NOMO-1 (cell line): ENCODE results near the gene P3R3URF.
"Not testable (repeated sequence)": the region's sequence is repeated elsewhere in the genome, so short reads cannot be mapped to it uniquely, and the experiment has no call there.

Experiments
- DNase-seq, 2 experiments: peaks; one replicate each; lab custom pipeline; 2025; ENCODE audit not compliant: unreplicated experiment in 2 of 2; lab: John Stamatoyannopoulos, UW

Gene P3R3URF

DNA sequence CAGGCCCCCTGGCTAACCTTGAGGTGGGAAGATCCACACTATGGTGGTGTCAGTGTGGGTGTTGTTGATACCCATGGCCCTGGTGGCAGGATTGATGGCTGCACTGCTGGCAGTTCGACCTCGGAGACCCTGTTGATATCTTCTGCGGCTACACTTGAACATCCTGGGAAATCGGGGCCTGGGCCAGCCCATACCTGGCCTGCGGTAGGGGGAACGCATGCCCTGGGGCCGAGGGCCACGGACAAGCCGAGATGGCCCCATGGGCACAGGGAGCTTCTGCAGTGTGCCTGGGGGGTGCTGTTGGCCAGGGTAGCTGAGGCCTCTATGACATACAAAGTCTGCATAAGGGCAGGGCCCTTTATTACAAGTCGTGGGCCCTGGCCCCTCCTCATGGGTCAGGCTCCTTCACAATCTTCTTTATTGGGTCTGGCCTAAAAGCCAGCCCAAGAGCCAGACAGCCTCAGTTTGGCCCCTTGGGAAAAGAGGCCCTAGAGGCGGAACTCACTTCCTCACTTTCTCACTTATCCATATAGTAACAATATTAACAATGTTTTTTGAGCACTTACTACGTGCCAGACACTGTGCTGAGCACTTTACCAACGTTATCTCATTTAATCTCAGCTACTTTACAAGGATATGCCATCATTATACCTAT, at the start of gene P3R3URF:
Gene P3R3URF (minus strand): TSS at position 278 of the 655 bp plus-strand sequence. CDS start 17 bp downstream, at position 261.
- DNase-seq: no peak

DNA sequence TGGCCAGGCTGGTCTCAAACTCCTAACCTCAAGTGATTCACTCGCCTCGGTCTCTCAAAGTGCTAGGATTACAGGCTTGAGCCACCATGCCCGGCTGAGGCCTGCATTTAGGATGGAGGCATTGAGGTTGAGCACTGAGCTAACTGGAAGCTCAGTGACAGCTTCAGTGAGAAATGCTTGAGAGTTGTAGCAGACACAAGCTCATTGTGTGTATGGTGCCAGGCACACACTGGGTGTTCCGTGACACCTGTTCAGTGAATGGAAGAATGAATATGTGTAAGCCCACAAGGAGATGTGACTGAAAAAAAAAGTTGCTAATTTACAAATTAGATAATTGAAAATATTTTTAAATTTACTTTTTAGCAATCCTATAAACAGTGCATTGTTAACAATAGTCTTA, 48.7 kb upstream of the P3R3URF start:
- DNase-seq: no peak

DNA sequence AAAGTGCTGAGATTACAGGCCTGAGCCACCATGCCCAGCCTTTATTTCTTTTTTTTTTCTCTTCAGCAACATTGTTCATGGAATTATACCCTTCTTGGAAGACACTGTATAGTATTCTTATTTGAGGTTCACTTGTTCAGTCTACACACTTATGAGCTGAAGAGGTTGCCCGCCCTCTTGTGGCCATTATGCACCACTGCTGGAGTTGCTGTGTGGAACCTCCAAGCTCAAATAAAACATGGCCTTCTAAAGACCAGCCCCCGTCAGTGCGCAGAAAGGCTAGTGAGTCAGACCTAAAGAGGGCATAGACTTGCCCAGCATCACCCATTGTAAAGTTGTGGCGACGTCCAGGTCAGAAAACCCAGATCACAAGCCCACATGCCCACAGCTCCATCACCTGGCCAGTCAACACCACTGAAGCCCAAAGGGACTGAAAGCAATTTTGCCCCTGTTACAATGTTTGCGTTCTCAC, 47.2 kb upstream of the P3R3URF start:
- peak; percentile 53 to 78 for DNase-seq

DNA sequence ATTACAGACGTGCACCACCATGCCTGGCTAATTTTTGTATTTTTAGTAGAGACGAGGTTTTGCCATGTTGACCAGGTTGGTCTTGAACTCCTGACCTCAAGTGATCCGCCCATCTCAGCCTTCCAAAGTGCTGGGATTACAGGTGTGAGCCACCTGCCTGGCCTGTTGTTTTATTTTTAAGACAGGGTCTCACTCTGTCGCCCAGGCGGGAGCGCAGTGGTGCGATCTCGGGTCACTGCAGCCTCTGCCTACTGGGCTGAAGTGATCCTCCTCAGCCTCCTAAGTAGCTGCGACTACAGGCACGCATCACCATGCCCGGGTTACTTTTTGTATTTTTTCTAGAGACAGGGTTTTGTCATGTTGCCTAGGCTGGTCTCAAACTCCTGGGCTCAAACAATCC, 46.8 kb upstream of the P3R3URF start:
- not testable (repeated sequence) for DNase-seq

DNA sequence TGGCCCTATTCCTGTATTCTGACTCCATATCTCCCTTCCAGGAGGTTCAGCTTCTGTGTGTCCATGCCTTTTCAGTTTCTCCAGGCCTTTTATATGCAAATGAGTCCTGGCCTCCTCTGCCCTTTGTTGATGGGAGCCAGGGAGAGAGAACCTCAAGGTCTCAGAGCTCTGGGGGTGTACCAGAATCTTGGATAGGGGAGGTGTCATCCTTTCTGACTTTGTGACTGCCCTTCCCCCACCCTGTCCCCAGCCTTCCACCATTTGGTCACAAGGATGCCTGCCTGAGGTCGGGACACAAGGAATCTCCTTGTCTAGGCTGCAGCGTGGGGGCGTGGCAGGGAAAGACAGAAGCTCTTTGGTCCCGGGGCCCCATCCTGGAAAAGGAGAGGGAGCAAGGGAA, 45.5 kb upstream of the P3R3URF start:
- no peak for DNase-seq

DNA sequence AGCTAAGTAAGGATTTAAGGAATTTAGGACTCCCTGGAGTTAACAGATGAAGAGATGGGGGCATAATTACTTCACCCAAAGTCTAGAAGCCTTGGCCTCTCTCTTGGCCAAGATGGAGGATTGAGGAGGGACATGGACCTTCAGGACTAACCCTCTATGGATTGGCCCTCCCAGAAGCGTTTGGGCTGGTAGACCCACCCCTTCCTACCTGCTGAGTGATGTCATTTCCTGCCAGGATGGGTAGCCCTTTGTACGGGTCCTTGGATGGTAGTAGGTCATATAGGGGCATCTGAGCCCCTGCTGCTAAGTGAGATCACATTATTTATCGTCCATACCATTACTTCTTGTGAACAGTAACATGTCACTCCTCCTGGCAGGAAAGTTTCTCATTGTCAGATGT, 44.5 kb upstream of the P3R3URF start:
- no peak for DNase-seq

DNA sequence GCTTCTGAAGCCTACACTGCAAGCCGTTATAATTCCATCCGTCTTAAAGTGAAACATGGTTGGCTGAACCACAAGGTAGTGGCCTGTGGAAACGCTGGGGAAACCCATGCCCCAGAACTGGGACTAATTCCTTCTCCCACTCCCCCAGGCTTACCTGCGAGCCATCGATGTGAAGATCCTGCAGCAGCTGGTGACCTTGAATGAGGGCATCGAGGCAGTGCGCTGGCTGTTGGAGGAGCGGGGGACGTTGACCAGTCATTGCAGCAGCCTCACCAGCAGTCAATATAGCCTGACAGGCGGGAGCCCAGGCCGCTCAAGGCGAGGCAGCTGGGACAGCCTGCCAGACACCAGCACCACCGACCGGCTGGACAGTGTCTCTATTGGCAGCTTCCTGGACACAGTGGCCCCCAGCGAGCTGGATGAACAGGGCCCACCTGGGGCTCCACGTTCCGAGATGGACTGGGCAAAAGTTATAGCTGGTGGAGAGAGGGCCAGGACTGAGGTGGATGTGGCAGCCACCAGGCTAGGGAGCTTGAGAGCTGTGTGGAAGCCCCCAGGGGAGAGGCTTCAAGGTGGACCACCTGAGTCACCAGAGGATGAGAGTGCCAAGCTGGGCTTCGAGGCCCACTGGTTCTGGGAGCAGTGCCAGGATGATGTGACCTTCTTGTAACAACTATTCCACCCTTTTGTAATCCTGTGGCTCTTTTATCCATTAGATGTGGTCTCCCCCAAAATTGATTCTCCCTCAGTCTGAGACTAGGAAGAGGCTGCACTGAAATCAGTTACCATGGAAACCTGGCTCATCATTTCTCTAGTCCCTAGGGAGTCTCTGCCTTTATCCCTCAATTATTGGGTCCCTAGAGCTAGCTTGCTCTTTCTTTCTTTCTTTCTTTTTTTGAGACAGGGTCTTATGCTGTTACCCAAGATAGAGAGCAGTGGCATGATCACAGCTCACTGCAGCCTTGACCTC, 43.5 kb upstream of the P3R3URF start:
- no peak for DNase-seq

DNA sequence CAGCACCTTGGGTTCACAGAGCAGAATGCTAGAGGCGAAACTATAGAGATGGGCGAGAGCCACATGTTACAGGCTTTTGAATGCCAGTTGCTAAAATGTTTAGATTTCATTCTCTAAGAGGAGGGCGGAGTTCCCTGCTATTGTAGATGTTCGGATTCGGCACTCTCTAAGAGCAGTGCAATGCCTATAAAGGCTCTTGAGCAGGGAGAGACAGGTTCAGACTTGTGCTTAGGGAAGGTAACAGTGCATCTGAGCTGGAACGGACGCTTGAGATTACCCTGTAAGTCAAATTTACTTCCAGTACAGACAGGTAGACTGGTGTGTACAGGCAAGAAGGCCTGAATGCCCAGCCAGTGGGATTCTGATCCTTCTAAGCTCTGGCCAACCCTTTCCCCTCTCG, 42.2 kb upstream of the P3R3URF start:
- DNase-seq: no peak

DNA sequence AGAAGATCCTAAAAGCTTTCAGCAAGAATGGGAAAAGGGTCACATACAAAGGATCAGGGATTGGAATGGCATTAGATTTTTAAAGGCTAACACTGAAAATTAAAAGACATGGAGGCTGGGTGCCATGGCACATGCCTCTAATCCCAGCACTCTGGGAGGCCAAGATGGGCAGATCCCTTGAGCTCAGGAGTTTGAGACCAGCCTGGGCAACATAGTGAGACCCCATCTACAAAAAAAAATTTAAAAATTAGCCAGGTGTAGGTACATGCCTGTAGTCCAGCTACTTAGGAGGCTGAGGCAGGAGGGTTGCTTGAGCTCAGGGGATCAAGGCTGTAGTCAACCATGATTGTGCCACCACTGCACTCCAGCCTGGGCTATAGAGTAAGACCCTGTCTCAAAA, 39.2 kb upstream of the P3R3URF start:
- no peak for DNase-seq

DNA sequence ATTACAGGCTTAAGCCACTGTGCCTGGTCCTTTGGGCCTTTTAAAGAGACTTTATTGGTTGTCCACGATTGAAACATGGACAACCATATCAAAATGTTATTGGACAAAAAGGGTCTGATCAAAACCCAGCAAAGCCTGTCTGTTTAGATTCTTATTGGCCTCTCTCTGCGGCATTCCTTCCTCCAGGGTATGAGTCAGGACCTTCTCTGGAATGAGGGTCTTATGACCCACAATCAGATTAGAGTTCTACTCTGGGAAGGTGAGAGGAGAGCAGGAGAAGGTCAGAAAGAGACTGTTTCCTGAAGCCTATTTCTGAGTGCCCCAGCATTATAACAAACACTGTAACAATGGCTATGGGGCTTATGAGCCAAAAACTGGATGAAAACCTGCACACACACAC, 34.8 kb upstream of the P3R3URF start:
- DNase-seq: no peak

DNA sequence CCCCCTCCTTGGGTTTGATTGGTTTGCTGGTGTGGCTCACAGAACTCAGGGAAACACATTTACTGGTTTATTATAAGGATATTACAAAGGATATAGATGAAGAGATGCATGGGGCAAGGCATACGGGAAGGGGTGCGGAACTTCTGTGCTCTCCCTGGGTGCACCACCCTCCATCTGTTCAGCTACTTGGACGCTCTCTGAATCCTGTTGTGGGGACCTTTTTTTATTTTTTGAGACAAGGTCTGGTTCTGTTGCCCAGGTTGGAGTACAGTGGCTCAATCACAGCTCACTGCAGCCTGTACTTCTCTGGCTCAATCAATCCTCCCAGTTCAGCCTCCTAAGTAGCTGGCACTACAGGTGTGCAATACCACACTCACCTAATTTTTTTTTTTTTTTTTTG, 34.3 kb upstream of the P3R3URF start:
- DNase-seq: no peak

DNA sequence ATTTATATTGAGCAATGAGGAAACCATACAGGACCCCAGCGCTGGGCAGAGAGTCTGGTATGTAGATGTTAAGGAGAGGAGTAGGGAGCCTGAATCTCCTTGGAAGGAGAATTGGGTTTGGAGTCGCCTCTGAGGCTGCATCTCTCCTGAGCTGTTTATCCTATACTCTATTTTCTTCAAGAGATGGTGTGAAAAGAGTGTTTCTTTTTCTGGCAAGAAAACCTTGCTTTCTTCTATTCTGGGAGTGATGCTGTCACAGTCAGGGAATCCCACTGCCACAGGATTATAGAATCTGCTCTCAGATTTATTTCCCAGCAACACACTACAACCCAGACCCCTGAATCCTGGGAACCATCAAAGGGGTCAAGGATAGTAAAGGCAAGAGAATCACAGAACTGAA, 30.1 kb upstream of the P3R3URF start:
- DNase-seq: no peak

DNA sequence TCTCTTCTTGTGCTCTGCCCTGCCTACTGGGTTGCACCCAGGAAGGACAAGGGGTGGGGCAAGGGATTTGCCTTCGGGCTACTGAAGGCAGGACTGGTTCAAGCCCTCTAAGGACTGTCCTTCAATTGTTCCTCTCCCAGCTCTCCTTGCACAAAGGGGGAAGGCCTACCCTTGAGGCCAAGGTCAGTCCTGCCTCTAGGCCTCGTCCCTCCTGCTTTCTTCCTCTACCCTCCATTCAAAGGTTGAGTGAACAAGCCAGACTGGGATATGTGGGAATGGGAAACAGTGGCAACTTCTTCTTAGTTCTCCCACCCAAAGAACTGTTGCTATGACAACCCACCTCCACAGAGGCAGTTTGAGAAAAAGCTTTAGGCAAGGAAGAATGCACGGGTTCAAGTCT, 29.5 kb upstream of the P3R3URF start:
- DNase-seq: no peak

DNA sequence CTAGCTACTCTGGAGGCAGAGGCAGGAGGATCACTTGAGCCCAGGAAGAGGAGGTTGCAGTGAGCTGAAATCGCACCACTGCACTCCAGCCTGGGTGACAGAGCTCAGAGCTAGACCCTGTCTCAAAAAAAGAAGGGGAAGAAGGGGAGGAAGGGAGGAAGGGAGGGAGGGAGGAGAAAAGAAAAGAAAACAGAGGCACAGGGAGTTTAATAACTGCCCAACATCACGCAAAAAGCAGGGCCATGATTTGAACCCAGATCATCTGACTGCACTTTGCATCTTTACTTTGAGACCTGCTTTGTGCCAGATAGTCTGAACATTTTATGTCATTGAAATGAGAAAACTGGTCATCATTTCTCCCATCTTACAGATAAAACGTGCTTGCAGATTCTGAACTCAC, 28.9 kb upstream of the P3R3URF start:
- DNase-seq: no peak

DNA sequence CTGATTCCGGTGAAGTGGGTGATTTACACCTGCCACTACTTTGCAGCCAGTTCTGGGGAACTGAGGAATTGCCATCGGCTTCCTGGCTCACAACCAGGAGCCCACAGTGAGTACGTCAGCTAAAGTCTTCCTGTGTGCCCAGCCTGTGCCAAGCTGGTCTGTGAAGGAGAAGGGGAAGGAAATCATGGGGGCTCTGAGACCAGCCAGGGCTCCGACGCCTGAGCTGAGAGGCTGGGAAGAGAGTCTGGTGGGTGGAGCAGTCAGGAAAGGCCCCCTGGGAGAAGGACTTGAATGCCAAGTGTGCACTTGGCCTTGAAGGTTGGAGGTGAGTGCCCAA, 28.1 kb upstream of the P3R3URF start:
- DNase-seq: no peak

DNA sequence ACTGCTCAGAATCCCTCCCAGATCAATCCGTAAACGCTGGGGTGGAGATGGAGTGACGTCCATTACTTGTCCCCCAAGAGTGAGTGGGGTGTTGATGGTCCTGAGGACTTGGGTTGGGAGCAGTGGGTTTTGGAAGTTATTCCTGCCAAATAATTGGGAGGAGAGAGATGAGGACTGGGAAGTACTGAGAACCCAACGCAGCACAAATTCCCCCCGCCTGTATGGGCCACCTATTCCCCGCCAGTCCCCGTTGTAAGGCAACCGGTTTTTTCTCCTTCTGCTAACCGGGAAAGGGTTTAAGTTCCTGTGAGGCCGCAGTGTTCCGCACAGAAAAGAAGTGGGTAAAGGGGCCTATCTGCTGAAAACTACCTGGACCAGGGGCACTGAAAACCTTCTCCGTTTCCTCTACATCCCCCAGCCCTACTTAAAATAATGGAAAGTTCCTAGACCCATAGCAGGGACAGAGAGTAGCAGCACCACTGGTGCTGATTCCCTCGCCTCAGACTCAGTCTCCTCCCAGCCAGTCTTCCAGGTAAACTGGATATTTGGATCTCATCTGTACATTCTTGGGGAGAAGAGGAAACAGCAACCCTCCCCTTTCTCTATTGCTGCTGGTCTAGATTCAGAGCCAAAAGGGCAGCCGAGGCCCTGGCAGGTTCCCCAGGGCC, 27.6 kb upstream of the P3R3URF start:
- no peak for DNase-seq

DNA sequence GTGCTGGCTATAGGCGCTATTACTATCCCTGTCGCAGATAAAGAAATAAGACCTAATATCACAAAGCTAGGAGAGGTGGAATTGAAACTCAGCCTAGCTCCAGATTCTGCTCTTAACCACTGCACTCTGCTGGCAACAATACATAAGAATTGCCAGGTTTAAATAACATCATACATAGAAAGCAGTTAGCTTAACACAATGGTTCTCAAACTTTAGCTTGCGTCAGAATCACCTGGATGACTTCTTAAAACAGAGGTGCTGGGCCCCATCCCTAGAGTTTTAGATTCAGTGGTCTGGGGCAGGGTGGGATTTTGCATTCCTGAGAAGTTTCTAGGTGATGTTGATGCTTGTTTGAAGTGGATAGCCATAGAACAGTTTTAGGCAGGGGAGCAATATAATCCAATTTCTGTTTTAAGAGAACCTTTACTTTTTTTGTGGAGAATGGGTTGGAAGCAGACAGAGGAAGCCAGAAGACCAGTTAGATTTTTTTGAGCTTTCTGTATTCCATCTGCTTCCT, 23.0 kb upstream of the P3R3URF start:
- DNase-seq: no peak

DNA sequence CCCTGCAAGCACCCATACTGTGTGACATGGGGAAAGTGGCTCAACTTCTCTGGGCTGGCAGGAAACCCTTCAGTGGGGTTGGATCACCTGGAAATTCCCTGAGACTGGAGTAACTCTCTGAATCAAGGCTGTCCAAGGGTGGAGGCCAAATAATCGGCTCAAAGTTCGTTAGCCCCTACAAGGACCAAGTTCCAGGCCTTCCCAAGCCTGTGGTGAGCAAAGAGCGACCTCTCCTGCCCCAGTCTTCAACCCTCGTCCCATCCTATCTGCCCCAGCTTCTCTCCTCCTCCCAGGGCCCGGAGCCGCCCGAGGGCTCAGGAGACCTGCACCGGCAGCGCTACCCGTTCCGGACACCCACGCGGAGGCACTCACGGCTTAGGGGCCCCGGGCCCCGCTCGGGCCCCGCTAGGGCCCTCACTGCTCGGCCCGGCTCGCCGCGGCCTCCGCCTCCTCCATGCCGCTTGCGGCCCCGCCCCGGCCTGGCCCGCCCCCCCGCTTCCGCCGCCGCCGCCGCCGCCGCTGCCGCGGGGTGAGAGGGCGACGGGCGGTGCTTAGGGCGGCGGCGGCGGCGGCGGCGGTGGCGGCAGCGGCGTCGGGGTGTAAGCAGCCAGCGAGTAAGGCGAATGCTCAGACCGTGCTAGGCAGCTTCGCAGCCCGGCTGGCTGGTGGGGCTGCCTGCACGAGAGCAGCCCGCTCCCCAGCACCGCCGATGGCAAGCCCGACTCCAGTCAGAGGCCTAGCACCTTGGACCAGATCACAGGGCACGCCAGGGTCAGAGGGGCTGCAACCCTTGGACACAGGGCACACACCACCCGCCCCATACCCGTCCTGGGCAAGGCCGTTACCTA, 21.9 kb upstream of the P3R3URF start, which contains the start of gene POMGNT1:
Gene POMGNT1 (minus strand): TSS at position 471 of the 848 bp plus-strand sequence. CDS start 613 bp downstream, outside the sequence.
- peak; percentile 61 to 72 for DNase-seq

DNA sequence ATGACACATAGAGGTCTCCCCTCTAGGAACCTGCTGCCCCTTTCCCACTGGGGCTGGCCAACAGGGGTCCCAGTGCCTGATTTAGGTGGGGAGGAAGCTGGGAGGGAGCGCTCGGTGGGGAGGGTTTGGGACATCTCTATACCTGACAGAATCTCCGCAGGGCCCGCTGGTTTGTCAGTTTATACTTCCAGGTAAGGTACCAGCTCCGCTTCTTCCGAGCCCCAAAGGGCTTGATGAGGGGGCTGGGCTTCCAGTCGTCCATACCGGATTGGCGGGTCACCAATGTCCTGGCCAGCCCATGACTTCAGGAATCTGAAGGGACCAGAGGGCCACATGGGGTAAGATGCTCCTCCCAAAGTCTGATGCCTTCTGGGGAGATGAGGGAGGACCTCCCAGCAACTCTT, 21.3 kb upstream of the P3R3URF start:
- no peak for DNase-seq

DNA sequence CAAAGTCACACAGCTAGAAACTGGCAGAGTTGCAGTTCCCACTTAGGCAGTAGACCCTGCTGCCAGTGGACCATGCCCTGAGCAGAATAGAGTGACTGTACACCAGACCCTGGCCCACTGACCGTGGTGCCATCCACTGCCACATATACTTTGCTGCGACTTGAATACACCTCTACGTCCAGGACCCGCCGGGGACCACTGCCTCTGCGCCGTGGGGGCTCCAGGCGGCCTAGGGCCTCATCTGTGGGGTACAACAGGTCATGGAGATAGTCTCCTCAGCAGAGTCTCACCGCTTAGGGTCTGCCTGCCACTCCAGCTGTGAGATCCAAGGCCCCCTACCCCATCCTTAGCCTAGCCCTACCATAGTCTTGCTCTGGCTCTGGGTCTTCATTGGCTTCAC, 20.3 kb upstream of the P3R3URF start:
- no peak for DNase-seq
